Measurements from ENCODE around the gene TCAF1.

DNA sequence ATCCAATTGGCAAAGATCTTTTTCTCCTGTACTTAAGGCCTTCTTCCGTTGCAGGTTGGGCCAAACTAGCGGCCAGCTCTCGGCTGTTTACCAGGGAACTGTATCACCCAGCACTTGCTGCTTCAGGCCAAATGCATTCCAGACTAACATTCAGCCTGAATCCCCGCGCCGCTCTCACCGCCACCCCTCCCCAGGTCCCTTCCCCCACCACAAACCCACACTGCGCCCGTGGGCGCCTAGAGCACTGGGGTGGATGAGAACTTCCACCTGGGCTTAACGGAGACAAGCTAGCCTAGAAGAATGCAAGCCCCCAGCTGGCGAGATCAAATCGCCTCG lies 676 bp downstream of the TCAF1 start:
- TF ChIP-seq EZH2 (IDR thresholded peaks at IDR 0.05; ENCODE audit: borderline replicate concordance, low read length), result no peak
- TF ChIP-seq, protein P1, sequence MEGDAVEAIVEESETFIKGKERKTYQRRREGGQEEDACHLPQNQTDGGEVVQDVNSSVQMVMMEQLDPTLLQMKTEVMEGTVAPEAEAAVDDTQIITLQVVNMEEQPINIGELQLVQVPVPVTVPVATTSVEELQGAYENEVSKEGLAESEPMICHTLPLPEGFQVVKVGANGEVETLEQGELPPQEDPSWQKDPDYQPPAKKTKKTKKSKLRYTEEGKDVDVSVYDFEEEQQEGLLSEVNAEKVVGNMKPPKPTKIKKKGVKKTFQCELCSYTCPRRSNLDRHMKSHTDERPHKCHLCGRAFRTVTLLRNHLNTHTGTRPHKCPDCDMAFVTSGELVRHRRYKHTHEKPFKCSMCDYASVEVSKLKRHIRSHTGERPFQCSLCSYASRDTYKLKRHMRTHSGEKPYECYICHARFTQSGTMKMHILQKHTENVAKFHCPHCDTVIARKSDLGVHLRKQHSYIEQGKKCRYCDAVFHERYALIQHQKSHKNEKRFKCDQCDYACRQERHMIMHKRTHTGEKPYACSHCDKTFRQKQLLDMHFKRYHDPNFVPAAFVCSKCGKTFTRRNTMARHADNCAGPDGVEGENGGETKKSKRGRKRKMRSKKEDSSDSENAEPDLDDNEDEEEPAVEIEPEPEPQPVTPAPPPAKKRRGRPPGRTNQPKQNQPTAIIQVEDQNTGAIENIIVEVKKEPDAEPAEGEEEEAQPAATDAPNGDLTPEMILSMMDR (conservative IDR thresholded peaks at IDR 0.05 in 1 of 2, IDR thresholded peaks at IDR 0.05 in 1 of 2; ENCODE audit: extremely low read depth in 1 of 2, insufficient read depth in 1 of 2, low read depth in 1 of 2, low read length in 2 of 2), result no peak

Data from mammary epithelial cell (primary cell).